ENCODE measurements around the gene ZNF414.

- no peak for TF ChIP-seq CTCF (conservative IDR thresholded peaks at IDR 0.05; ENCODE audit: low read depth, low read length)
- TF ChIP-seq EZH2 (IDR thresholded peaks at IDR 0.05; ENCODE audit: borderline replicate concordance, low read depth, low read length, poor library complexity, severe bottlenecking): no peak
Measured at GRCh38 chr19:8539621-8540149, 25.7 kb upstream of the ZNF414 start.
